GM19025 (cell line): ENCODE data around the gene BAK1.
A peak's percentile ranks its signal among the peaks of the same experiment; 100 is the strongest.
"Not testable (repeated sequence)": the region's sequence is repeated elsewhere in the genome, so short reads cannot be mapped to it uniquely, and the experiment has no call there.

Source experiments
- ATAC-seq: cut with Tn5 transposase; IDR thresholded peaks from one replicate; pipeline ENCODE4 v1.9.1; 2021; ENCODE audit warnings: mild to moderate bottlenecking, low read depth, moderate library complexity; ENCODE audit not compliant: unreplicated experiment

BAK1 gene

GRCh38 chr6:33609019-33609418 lies 28.9 kb upstream of the BAK1 start:
- ATAC-seq: no peak

- no peak for ATAC-seq
Measured at GRCh38 chr6:33607784-33608161, 27.7 kb upstream of the BAK1 start.

GRCh38 chr6:33607126-33607783 lies 27.2 kb upstream of the BAK1 start:
- no peak for ATAC-seq

- ATAC-seq: no peak
Measured at GRCh38 chr6:33606642-33607041, 26.6 kb upstream of the BAK1 start.

- no peak for ATAC-seq
Measured at GRCh38 chr6:33604941-33605854, 25.1 kb upstream of the BAK1 start.

GRCh38 chr6:33602180-33602579 lies 22.1 kb upstream of the BAK1 start:
- no peak for ATAC-seq

- ATAC-seq: no peak
Measured at GRCh38 chr6:33600761-33601160, 20.7 kb upstream of the BAK1 start.

- no peak for ATAC-seq
Measured at GRCh38 chr6:33599413-33599938, 19.4 kb upstream of the BAK1 start.

DNA sequence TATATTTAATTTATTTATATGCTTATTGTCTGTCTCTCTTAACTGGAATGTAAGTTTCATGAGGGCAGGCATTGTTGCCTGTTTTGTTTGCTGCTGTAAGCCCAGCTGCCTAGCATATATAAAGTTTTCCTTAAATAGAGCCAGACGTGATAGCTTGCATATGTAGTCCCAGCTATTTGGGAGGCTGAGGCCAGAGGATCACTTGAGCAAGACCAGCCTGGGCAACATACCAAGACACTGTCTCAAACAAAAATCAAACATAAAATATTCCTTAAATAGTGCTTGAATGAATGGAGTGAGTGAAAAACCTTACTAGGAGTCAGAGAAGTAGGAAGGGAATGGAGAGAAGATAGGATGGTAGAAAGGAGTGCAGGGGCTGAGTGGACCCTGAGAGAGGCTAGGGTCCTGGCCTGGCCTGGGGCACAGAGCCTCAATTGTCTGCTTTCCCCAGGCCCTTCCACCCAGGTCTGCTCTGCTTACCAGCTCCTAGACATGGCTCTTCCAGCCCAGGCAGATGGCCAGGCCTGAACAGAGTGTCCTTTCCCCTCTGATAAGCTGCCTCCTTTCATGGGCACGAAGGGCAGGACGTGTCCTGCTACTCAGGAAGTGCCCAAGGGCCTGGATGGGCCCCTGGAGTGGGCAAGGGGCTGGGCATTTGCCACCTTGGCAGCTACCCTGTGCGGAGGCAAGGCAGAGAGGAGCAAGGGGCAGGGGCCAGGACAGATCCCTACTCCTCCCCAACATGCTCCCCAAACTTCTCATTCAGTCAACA lies 17.7 kb upstream of the BAK1 start:
- no peak for ATAC-seq

- not testable (repeated sequence) for ATAC-seq
Measured at GRCh38 chr6:33596894-33597293, 16.8 kb upstream of the BAK1 start.

DNA sequence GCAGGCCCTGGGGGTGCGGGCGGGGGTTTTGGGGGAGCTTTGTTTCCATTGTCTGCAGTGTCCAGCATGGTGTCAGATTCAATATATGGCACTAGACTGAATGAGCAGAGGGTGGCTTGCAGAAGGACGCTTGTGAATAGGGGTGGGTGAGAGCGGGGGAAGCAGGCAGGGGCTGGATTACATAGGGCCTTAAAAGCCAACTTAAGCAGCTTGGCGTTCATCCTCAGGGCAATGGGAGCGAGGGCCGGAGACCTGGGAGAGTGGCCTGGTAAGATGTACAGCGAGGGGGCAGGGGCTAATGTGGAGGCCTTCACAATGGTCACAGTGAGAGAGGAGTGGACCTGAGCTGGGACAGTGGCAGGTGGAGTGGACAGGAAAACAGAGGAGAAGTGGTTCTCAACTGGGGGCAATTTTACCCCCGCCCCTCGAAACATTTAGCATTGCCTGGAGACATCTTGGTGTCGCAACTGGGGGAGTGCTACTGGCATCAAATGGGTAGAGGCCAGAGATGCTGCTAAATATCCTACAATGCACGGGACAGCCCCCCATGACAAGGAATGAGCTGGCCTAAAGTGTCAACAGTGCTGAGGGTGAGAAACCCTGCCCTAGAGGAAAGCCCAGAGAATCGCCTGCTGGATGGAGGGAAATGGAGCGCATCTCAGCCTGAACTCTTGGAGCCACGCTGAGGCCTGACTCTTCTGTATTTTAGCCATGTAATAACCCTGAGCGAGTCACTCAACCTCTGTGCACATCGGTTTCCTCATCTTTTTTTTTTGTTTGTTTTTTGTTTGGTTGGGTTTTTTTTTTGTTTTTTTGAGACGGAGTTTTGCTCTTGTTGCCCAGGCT lies 15.1 kb upstream of the BAK1 start:
- ATAC-seq: no peak

GRCh38 chr6:33593414-33593727 lies 13.3 kb upstream of the BAK1 start:
- no peak for ATAC-seq

- peak; percentile 38 for ATAC-seq
Measured at GRCh38 chr6:33592595-33593413, 12.7 kb upstream of the BAK1 start.

DNA sequence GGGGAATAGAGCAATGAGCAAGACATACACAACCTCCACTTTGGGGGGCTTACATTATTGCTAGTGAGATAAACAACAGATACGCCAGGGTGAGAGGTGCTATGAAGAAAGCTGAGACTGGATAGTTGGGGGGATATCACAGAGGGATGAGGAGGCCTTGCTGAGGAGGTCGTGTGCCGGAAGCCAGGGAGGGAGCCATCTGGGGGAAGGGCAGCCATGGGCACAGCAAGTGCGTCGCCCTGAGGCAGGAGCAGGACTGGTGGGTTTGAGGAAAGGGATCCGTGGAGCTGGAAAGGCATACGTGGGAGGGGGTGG lies 12.2 kb upstream of the BAK1 start:
- ATAC-seq: no peak

DNA sequence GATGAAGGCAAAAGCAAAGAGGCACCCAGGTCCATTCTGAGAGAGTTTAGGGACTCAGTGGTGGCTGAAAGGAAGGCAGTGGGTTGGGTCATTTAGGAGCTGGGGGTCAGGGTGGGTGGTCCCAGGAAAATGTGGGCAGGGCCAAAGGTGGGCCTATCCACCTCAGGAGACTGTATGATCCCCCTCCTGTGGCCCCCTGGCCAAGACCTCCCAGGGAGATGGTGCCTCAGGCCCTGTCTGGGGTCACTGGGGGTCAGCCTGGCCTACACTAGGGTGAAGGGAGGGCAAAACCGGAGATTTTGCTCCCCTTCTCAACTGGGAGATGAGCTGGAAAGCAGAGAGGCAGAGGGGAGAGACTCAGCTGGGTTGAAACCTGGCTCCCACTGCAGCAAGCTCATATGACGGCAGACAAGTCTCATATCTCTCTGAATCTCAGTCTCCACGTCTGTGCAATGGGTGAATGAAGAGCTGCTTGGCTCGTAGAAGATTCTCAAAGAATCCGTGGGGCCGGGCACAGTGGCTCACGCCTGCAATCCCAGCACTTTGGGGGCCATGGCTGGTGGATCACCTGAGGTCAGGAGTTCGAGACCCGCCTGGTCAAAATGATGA lies 11.5 kb upstream of the BAK1 start:
- ATAC-seq: no peak

DNA sequence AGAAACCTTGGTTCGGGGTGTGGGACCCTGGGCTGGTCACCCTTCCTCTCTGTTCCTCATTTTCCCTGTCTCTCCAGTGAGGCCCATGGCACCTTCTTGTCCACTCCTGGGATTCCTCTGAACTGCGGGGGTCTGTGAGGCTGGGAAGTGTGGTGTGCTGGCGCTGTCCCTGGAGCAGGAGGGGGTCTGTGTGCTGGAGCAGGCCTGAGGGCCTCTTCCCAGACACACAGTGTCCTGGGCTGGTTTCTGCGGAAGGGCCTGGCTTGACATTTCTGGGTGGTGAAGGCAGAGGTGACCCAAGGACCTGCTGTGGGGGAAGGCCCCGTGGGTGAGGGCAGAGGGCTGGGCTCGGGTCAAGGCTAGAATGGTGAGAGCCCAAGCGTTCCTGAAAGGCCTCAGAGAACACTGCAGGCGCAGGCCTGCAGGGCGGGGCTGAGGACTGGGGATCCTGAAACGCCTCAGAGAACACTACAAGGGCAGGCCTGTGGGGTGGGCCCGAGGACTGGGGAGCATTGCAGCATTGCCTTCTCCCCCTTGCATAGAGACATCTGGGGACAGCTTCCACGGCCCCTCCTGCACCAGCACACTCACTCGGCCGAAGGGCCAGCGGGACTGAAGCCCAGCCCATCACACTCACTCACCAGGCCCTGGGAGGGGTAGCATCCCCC lies 10.6 kb upstream of the BAK1 start:
- no peak for ATAC-seq

- ATAC-seq: no peak
Measured at GRCh38 chr6:33589731-33590530, 9.9 kb upstream of the BAK1 start.

GRCh38 chr6:33589392-33589730 lies 9.3 kb upstream of the BAK1 start:
- no peak for ATAC-seq
